22Rv1 (cell line): ENCODE measurements around the gene ZNF710.

Experiments used
- CTCF ChIP-seq: fragments of 450-650 bp; IDR thresholded peaks from 2 replicates; pipeline ENCODE4 v1.5.1; 2017; ENCODE audit warnings: mild to moderate bottlenecking
- ZFX ChIP-seq: fragments of 450-650 bp; IDR thresholded peaks from 2 replicates; pipeline ENCODE4 v1.6.1; 2017; ENCODE audit warnings: antibody characterized with exemption, borderline replicate concordance

- TF ChIP-seq CTCF, result no peak
- TF ChIP-seq ZFX, result no peak
Observed at GRCh38 chr15:90119367-90119766, 118.2 kb downstream of the ZNF710 start.
